HEK293 (cell line): ENCODE measurements around the gene ARFRP1.
A peak's percentile ranks its signal among the peaks of the same experiment; 100 is the strongest.

Source experiments
- CTCF ChIA-PET: fragments of 350-600 bp; formaldehyde crosslinking; extraction: SDS; loops from one replicate; lab custom pipeline; 2021; ENCODE audit warnings: antibody characterized with exemption; lab: Yijun Ruan, JAX
- POLR2A ChIA-PET: fragments of 300-600 bp; formaldehyde crosslinking; extraction: SDS; loops from one replicate; lab custom pipeline; 2020; ENCODE audit warnings: antibody characterized with exemption, inconsistent platforms; lab: Yijun Ruan, JAX
- H3K27ac ChIP-seq: fragments of 200-500 bp; sonication (Bioruptor generic); 2 replicates; pipeline ENCODE4 v1.5.1; 2014; ENCODE audit warnings: low read depth, low read length, control low read depth, inconsistent platforms; ENCODE audit errors: extremely low read depth
- H3K36me3 ChIP-seq, 2 experiments: fragments of 200-500 bp in 1 of 2; sonication (Bioruptor generic) in 1 of 2; 1 replicate in 1 of 2; 2 replicates in 1 of 2; pipeline ENCODE4 v1.5.1; 2014 to 2017; ENCODE audit warnings: inconsistent platforms in 2 of 2, low read length in 2 of 2; ENCODE audit not compliant: control insufficient read depth in 2 of 2, insufficient read depth in 1 of 2
- H3K4me1 ChIP-seq: fragments of 200-500 bp; sonication (Bioruptor generic); 2 replicates; pipeline ENCODE4 v1.5.1; 2014; ENCODE audit warnings: mild to moderate bottlenecking, low read length, inconsistent platforms; ENCODE audit not compliant: control insufficient read depth, insufficient read depth
- H3K4me3 ChIP-seq: 2 replicates; pipeline ENCODE4 v1.5.1; 2011; ENCODE audit warnings: low read depth, mild to moderate bottlenecking, control low read depth, low read length, moderate library complexity
- H3K9me3 ChIP-seq: fragments of 200-500 bp; sonication (Bioruptor generic); 2 replicates; pipeline ENCODE4 v1.5.1; 2014; ENCODE audit warnings: low read depth, low read length, inconsistent platforms; ENCODE audit not compliant: control insufficient read depth, insufficient read depth
- GLIS1 ChIP-seq: fragments of 450-650 bp; formaldehyde crosslinking; IDR thresholded peaks from 2 replicates; pipeline ENCODE4 v1.5.1; 2016; ENCODE audit warnings: missing biosample characterization, missing genetic modification characterization
- GLIS2 ChIP-seq: fragments of 450-650 bp; formaldehyde crosslinking; IDR thresholded peaks from 2 replicates; pipeline ENCODE4 v1.5.1; 2016; ENCODE audit warnings: missing biosample characterization, missing genetic modification characterization
- KLF10 ChIP-seq: fragments of 450-650 bp; IDR thresholded peaks from 2 replicates; pipeline ENCODE4 v1.5.1; 2018; ENCODE audit warnings: missing biosample characterization, mild to moderate bottlenecking, missing genetic modification characterization
- KLF8 ChIP-seq: fragments of 450-650 bp; formaldehyde crosslinking; IDR thresholded peaks from 2 replicates; pipeline ENCODE4 v1.5.1; 2016; ENCODE audit warnings: missing biosample characterization, missing genetic modification characterization
- PATZ1 ChIP-seq: fragments of 450-650 bp; formaldehyde crosslinking; IDR thresholded peaks from 2 replicates; pipeline ENCODE4 v1.5.1; 2016; ENCODE audit warnings: missing biosample characterization, missing genetic modification characterization
- SP7 ChIP-seq: fragments of 450-650 bp; formaldehyde crosslinking; IDR thresholded peaks from 2 replicates; pipeline ENCODE4 v1.5.1; 2016; ENCODE audit warnings: missing biosample characterization, missing genetic modification characterization
- YY1 ChIP-seq: fragments of 450-650 bp; formaldehyde crosslinking; IDR thresholded peaks from 2 replicates; pipeline ENCODE4 v1.5.1; 2018; ENCODE audit warnings: missing biosample characterization, missing genetic modification characterization
- ZBTB10 ChIP-seq: fragments of 450-650 bp; formaldehyde crosslinking; IDR thresholded peaks from 2 replicates; pipeline ENCODE4 v1.5.1; 2016; ENCODE audit warnings: missing biosample characterization, missing genetic modification characterization
- ZBTB20 ChIP-seq: fragments of 450-650 bp; formaldehyde crosslinking; IDR thresholded peaks from 2 replicates; pipeline ENCODE4 v1.5.1; 2016; ENCODE audit warnings: missing biosample characterization, missing genetic modification characterization
- ZBTB21 ChIP-seq: fragments of 450-650 bp; formaldehyde crosslinking; IDR thresholded peaks from 2 replicates; pipeline ENCODE4 v1.5.1; 2017; ENCODE audit warnings: missing biosample characterization, missing genetic modification characterization
- ZBTB26 ChIP-seq: fragments of 450-650 bp; formaldehyde crosslinking; optimal IDR thresholded peaks from 2 replicates; pipeline ENCODE3; 2016; ENCODE audit warnings: missing biosample characterization, mild to moderate bottlenecking, missing genetic modification characterization
- ZBTB8A ChIP-seq: fragments of 450-650 bp; formaldehyde crosslinking; IDR thresholded peaks from 2 replicates; pipeline ENCODE4 v1.5.1; 2016; ENCODE audit warnings: missing biosample characterization, missing genetic modification characterization
- ZFHX2 ChIP-seq: fragments of 450-650 bp; formaldehyde crosslinking; conservative IDR thresholded peaks from 2 replicates; pipeline ENCODE4 v1.5.1; 2016; ENCODE audit warnings: missing biosample characterization, missing genetic modification characterization
- ZIC2 ChIP-seq: fragments of 450-650 bp; formaldehyde crosslinking; IDR thresholded peaks from 2 replicates; pipeline ENCODE4 v1.5.1; 2016; ENCODE audit warnings: missing biosample characterization, missing genetic modification characterization
- ZNF184 ChIP-seq: fragments of 450-650 bp; IDR thresholded peaks from 2 replicates; pipeline ENCODE4 v1.5.1; 2018; ENCODE audit warnings: missing biosample characterization, mild to moderate bottlenecking, missing genetic modification characterization
- ZNF335 ChIP-seq: fragments of 450-650 bp; formaldehyde crosslinking; conservative IDR thresholded peaks from 2 replicates; pipeline ENCODE4 v1.5.1; 2016; ENCODE audit warnings: missing biosample characterization, missing genetic modification characterization
- ZNF341 ChIP-seq: fragments of 450-650 bp; formaldehyde crosslinking; IDR thresholded peaks from 2 replicates; pipeline ENCODE4; 2016; ENCODE audit warnings: low read depth, missing biosample characterization, missing genetic modification characterization
- ZNF423 ChIP-seq: fragments of 450-650 bp; formaldehyde crosslinking; IDR thresholded peaks from 2 replicates; pipeline ENCODE4 v1.5.1; 2016; ENCODE audit warnings: missing biosample characterization, missing genetic modification characterization
- ZNF433 ChIP-seq: fragments of 450-650 bp; formaldehyde crosslinking; IDR thresholded peaks from 2 replicates; pipeline ENCODE4 v1.5.1; 2016; ENCODE audit warnings: missing biosample characterization, missing genetic modification characterization, low read depth
- ZNF530 ChIP-seq: fragments of 450-650 bp; formaldehyde crosslinking; IDR thresholded peaks from 2 replicates; pipeline ENCODE4 v1.5.1; 2016; ENCODE audit warnings: low read depth, missing biosample characterization, missing genetic modification characterization
- ZNF561 ChIP-seq: fragments of 450-650 bp; IDR thresholded peaks from 2 replicates; pipeline ENCODE4 v1.5.1; 2018; ENCODE audit warnings: missing biosample characterization, missing genetic modification characterization, borderline replicate concordance
- ZNF747 ChIP-seq: fragments of 450-650 bp; formaldehyde crosslinking; IDR thresholded peaks from 2 replicates; pipeline ENCODE4 v1.5.1; 2016; ENCODE audit warnings: missing biosample characterization, missing genetic modification characterization
- TF ChIP-seq, protein P1 (sequence below): fragments of 450-650 bp; formaldehyde crosslinking; IDR thresholded peaks from 2 replicates; pipeline ENCODE4 v1.5.1; 2016; ENCODE audit warnings: missing biosample characterization, missing genetic modification characterization
- TF ChIP-seq, protein P2 (sequence below): fragments of 450-650 bp; formaldehyde crosslinking; IDR thresholded peaks from 2 replicates; pipeline ENCODE4 v1.5.1; 2016; ENCODE audit warnings: missing biosample characterization, missing genetic modification characterization
- TF ChIP-seq, protein P3 (sequence below): fragments of 450-650 bp; formaldehyde crosslinking; IDR thresholded peaks from 2 replicates; pipeline ENCODE4 v1.5.1; 2017; ENCODE audit warnings: missing biosample characterization, missing genetic modification characterization

The ARFRP1 gene

DNA sequence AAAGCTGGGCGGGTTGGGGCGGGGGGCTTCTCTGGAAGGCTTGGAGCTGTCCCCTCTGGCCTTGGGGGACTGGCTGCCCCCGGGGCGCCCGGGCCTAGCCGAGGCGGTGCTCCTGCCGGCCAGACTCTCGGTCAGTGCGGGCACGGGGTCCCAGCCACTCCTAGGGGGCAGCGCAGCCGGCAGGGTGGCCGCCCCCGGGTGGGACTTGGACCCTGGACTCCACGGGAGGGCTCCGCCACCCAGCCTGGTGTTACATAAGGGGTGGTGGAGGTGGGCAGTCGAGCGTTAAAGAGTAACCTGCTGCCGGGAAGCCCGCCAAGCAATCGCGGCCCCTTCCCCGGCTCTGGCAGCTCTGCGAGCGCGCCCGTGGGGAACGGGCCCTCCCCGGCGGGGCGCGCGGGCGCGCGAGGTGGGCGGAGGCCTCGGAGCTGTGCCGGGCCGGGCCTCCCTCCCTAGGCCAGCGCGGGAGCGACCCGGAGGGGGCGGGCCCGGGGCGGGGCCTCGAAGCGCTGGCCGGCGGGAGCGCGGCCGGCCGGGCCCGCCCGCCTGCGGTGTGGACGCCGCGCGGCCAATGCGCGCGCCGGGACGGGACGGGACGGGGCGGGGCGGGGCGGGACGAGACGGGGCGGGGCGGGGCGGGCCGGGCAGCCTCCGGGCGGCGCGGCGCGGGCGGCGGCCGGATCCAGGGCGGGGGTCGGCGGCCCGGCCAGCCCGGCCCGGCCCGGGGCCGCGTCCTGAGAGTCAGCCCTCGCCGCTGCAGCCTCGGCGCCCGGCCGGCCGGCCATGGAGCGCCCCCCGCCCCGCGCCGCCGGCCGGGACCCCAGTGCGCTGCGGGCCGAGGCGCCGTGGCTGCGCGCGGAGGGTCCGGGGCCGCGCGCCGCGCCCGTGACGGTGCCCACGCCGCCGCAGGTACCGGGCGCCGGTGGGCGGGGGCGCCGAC, 31.6 kb upstream of the ARFRP1 start, which contains the start of gene SLC2A4RG:
Gene SLC2A4RG, plus strand, starts transcription at position 647 of the 940 bp plus-strand sequence. Its CDS starts 137 bp downstream, at position 784.
- POLR2A ChIA-PET, result no interaction called here
- H3K9me3 ChIP-seq, result no peaks in the 10 kb centered on the region
- H3K4me1 ChIP-seq, result no peaks in the 10 kb centered on the region; the same call in 1 of the 2 replicates
- H3K27ac ChIP-seq, result peak within 1 kb of the TSS; percentile 79
- peak within 1 kb of the TSS; percentile 54 for H3K4me3 ChIP-seq
- H3K36me3 ChIP-seq, result peaks cover 4 to 52% of the 10 kb centered on the region in 2 experiments; a peak in 1 of 3 replicates
- CTCF ChIA-PET, result no interaction called here
- no peak for TF ChIP-seq ZNF433
- no peak for TF ChIP-seq ZNF530
- TF ChIP-seq ZIC2 (tag by site-specific recombination), result peak; percentile 62; the same call in 1 of the 2 replicates
- peak; percentile 46; the same call in 1 of the 2 replicates for TF ChIP-seq KLF10 (tag by site-specific recombination)
- peak; percentile 76; the same call in 1 of the 2 replicates for TF ChIP-seq ZNF423 (tag by site-specific recombination)
- no peak for TF ChIP-seq ZBTB10 (tag by site-specific recombination)
- TF ChIP-seq, protein P1, sequence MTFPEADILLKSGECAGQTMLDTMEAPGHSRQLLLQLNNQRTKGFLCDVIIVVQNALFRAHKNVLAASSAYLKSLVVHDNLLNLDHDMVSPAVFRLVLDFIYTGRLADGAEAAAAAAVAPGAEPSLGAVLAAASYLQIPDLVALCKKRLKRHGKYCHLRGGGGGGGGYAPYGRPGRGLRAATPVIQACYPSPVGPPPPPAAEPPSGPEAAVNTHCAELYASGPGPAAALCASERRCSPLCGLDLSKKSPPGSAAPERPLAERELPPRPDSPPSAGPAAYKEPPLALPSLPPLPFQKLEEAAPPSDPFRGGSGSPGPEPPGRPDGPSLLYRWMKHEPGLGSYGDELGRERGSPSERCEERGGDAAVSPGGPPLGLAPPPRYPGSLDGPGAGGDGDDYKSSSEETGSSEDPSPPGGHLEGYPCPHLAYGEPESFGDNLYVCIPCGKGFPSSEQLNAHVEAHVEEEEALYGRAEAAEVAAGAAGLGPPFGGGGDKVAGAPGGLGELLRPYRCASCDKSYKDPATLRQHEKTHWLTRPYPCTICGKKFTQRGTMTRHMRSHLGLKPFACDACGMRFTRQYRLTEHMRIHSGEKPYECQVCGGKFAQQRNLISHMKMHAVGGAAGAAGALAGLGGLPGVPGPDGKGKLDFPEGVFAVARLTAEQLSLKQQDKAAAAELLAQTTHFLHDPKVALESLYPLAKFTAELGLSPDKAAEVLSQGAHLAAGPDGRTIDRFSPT (tag by site-specific recombination), result peak; percentile 40; the same call in 1 of the 2 replicates
- TF ChIP-seq, protein P2, sequence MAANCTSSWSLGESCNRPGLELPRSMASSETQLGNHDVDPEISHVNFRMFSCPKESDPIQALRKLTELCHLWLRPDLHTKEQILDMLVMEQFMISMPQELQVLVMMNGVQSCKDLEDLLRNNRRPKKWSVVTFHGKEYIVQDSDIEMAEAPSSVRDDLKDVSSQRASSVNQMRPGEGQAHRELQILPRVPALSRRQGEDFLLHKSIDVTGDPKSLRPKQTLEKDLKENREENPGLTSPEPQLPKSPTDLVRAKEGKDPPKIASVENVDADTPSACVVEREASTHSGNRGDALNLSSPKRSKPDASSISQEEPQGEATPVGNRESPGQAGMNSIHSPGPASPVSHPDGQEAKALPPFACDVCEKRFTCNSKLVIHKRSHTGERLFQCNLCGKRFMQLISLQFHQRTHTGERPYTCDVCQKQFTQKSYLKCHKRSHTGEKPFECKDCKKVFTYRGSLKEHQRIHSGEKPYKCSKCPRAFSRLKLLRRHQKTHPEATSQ (tag by site-specific recombination), result 0 out of 2 replicates have a peak, but pooled peaks have one; percentile 11
- 0 out of 2 replicates have a peak, but pooled peaks have one; percentile 49 for TF ChIP-seq PATZ1 (tag by site-specific recombination)
- TF ChIP-seq ZFHX2 (tag by site-specific recombination), result peak; percentile 57; the same call in 1 of the 2 replicates
- TF ChIP-seq GLIS2 (tag by site-specific recombination), result peak; percentile 92
- peak; percentile 74 for TF ChIP-seq ZBTB8A (tag by site-specific recombination)
- peak; percentile 15; the same call in 1 of the 2 replicates for TF ChIP-seq SP7 (tag by site-specific recombination)
- TF ChIP-seq ZNF184 (tag by site-specific recombination), result no peak
- TF ChIP-seq ZBTB26 (tag by site-specific recombination), result peak; percentile 69
- no peak for TF ChIP-seq YY1 (tag by site-specific recombination)
- no peak for TF ChIP-seq ZNF335 (tag by site-specific recombination)
- TF ChIP-seq, protein P3, sequence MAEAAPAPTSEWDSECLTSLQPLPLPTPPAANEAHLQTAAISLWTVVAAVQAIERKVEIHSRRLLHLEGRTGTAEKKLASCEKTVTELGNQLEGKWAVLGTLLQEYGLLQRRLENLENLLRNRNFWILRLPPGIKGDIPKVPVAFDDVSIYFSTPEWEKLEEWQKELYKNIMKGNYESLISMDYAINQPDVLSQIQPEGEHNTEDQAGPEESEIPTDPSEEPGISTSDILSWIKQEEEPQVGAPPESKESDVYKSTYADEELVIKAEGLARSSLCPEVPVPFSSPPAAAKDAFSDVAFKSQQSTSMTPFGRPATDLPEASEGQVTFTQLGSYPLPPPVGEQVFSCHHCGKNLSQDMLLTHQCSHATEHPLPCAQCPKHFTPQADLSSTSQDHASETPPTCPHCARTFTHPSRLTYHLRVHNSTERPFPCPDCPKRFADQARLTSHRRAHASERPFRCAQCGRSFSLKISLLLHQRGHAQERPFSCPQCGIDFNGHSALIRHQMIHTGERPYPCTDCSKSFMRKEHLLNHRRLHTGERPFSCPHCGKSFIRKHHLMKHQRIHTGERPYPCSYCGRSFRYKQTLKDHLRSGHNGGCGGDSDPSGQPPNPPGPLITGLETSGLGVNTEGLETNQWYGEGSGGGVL, result no peak
- TF ChIP-seq KLF8, result peak; percentile 68; the same call in 1 of the 2 replicates
- no peak for TF ChIP-seq ZNF561 (tag by site-specific recombination)
- TF ChIP-seq ZNF341, result peak; percentile 59
- peak; percentile 27; the same call in 1 of the 2 replicates for TF ChIP-seq ZBTB20
- TF ChIP-seq ZBTB21, result no peak
- no peak for TF ChIP-seq ZNF747 (tag by site-specific recombination)
- TF ChIP-seq GLIS1 (tag by site-specific recombination), result peak; percentile 80
